SK-N-SH (cell line): Measurements from ENCODE around the gene SRGAP1. TPM values are rescaled to one million over a fixed set of nuclear protein-coding genes. Genes with fewer than 3 reads are reported as not detected.

Experiments
- CTCF ChIA-PET: fragments of 300-600, 350-600 bp; formaldehyde crosslinking; extraction: SDS; loops from one replicate; lab custom pipeline; 2021; lab: Yijun Ruan, JAX
- POLR2A ChIA-PET: fragments of 350-600 bp; sonication (Branson Sonifier 250); formaldehyde crosslinking; extraction: SDS; loops from one replicate; lab custom pipeline; 2020; ENCODE audit warnings: antibody characterized with exemption, inconsistent platforms; lab: Yijun Ruan, JAX
- DNase-seq: peaks from one replicate; pipeline ENCODE4 v3.0.0; 2012
- H2AFZ ChIP-seq: fragments of 200-600 bp; sonication (generic); 2 replicates; pipeline ENCODE4 v1.8.1; 2016; ENCODE audit warnings: antibody characterized with exemption, mild to moderate bottlenecking, low read depth
- H3F3A ChIP-seq: fragments of 200-600 bp; sonication (generic); replicated peaks from 2 replicates; pipeline ENCODE3; 2016; ENCODE audit warnings: antibody characterized with exemption, mild to moderate bottlenecking; ENCODE audit not compliant: insufficient read depth
- H3K27ac ChIP-seq, 2 experiments: fragments of 200-500 bp in 1 of 2; fragments of 200-600 bp in 1 of 2; sonication (Bioruptor generic) in 1 of 2; sonication (generic), shearing (Covaris generic) in 1 of 2; 2 replicates each; pipeline versions ENCODE4 v1.5.1 to v1.6.1; 2014 to 2016; ENCODE audit warnings: low read depth in 2 of 2, inconsistent platforms in 1 of 2, low read length in 1 of 2, mild to moderate bottlenecking in 1 of 2, mixed read lengths in 1 of 2
- H3K27me3 ChIP-seq: fragments of 200-600 bp; sonication (generic), shearing (Covaris generic); 2 replicates; pipeline ENCODE4 v1.6.1; 2016; ENCODE audit warnings: mixed run types; ENCODE audit not compliant: insufficient read depth
- H3K36me3 ChIP-seq, 2 experiments: fragments of 200-500 bp in 1 of 2; fragments of 200-600 bp in 1 of 2; sonication (Bioruptor generic) in 1 of 2; sonication (generic) in 1 of 2; replicated peaks in 1 of 2; 2 replicates each; pipeline versions ENCODE3 to v1.5.1; 2014 to 2016; ENCODE audit warnings: low read length in 1 of 2, mild to moderate bottlenecking in 1 of 2; ENCODE audit not compliant: insufficient read depth in 2 of 2, control insufficient read depth in 1 of 2
- H3K4me1 ChIP-seq, 2 experiments: fragments of 200-500 bp in 1 of 2; fragments of 200-600 bp in 1 of 2; sonication (Bioruptor generic) in 1 of 2; sonication (generic), shearing (Covaris generic) in 1 of 2; 2 replicates each; pipeline versions ENCODE4 v1.5.1 to v1.6.1; 2014 to 2016; ENCODE audit warnings: low read depth in 1 of 2, low read length in 1 of 2, mixed run types in 1 of 2; ENCODE audit not compliant: insufficient read depth in 2 of 2, control insufficient read depth in 1 of 2
- H3K4me2 ChIP-seq: fragments of 200-600 bp; sonication (generic), shearing (Covaris generic); 2 replicates; pipeline ENCODE4 v1.6.1; 2017; ENCODE audit warnings: mixed run types
- H3K4me3 ChIP-seq, 2 experiments: fragments of 200-500 bp in 1 of 2; fragments of 200-600 bp in 1 of 2; sonication (Bioruptor generic) in 1 of 2; sonication (generic), shearing (Covaris generic) in 1 of 2; 2 replicates each; pipeline versions ENCODE4 v1.5.1 to v1.8.1; 2014 to 2016; ENCODE audit warnings: low read depth in 2 of 2, inconsistent platforms in 1 of 2, low read length in 1 of 2, mild to moderate bottlenecking in 1 of 2, mixed read lengths in 1 of 2, moderate library complexity in 1 of 2
- H3K79me2 ChIP-seq: fragments of 200-600 bp; sonication (generic); 2 replicates; pipeline ENCODE4 v1.8.1; 2017; ENCODE audit warnings: mild to moderate bottlenecking; ENCODE audit not compliant: insufficient read depth
- H3K9ac ChIP-seq: fragments of 200-600 bp; sonication (generic); 2 replicates; pipeline ENCODE4 v1.6.1; 2017; ENCODE audit warnings: mixed run types
- H3K9me2 ChIP-seq: fragments of 200-600 bp; sonication (generic); 2 replicates; pipeline ENCODE4 v1.6.1; 2017; ENCODE audit warnings: mixed run types
- H3K9me3 ChIP-seq: fragments of 200-600 bp; sonication (generic); 2 replicates; pipeline ENCODE4 v1.6.1; 2017; ENCODE audit warnings: mixed run types, mild to moderate bottlenecking, moderate library complexity
- H4K20me1 ChIP-seq: fragments of 200-600 bp; sonication (generic); 2 replicates; pipeline ENCODE4 v1.6.1; 2017; ENCODE audit warnings: mild to moderate bottlenecking, mixed run types; ENCODE audit not compliant: insufficient read depth
- EP300 ChIP-seq, 2 experiments: IDR thresholded peaks; 2 replicates each; pipeline versions ENCODE4 v1.4.0 to v1.6.1; 2012; ENCODE audit warnings: borderline replicate concordance in 1 of 2, low read depth in 1 of 2, low read length in 1 of 2
- EZH2phosphoT487 ChIP-seq: fragments of 200-600 bp; sonication (generic); IDR thresholded peaks from 2 replicates; pipeline ENCODE4 v1.6.1; 2017; ENCODE audit warnings: low read depth, mixed run types, mild to moderate bottlenecking, antibody characterized with exemption, moderate library complexity, borderline replicate concordance
- FOXM1 ChIP-seq: IDR thresholded peaks from 2 replicates; pipeline ENCODE4 v1.4.0; 2012; ENCODE audit warnings: low read depth, mild to moderate bottlenecking
- JUND ChIP-seq: IDR thresholded peaks from 2 replicates; pipeline ENCODE4 v1.4.0; 2012
- NRF1 ChIP-seq: IDR thresholded peaks from 2 replicates; pipeline ENCODE4 v1.6.1; 2012; ENCODE audit warnings: low read depth, mild to moderate bottlenecking, low read length
- RAD21 ChIP-seq: IDR thresholded peaks from 2 replicates; pipeline ENCODE4 v1.6.1; 2012; ENCODE audit warnings: mild to moderate bottlenecking, low read length
- RCOR1 ChIP-seq: fragments of 150-350 bp; IDR thresholded peaks from 2 replicates; pipeline ENCODE4 v1.6.1; 2017; ENCODE audit warnings: antibody characterized with exemption, low read length
- RXRA ChIP-seq: IDR thresholded peaks from 2 replicates; pipeline ENCODE4 v1.4.0; 2012; ENCODE audit warnings: low read depth, mild to moderate bottlenecking, borderline replicate concordance
- TAF1 ChIP-seq: IDR thresholded peaks from 2 replicates; pipeline ENCODE4 v1.6.1; 2012; ENCODE audit warnings: low read depth, mild to moderate bottlenecking, low read length, moderate library complexity, borderline replicate concordance
- polyA plus RNA-seq, 3 experiments: library from polyadenylated mRNA; depleted of rRNA; stranded (reverse); fragments of >200 nt; gene quantifications; 2 replicates each; pipeline ENCODE4 v1.2.3, GENCODE V29; 2012
- TF ChIP-seq, protein P1 (sequence below): IDR thresholded peaks from 2 replicates; pipeline ENCODE4 v1.4.0; 2012; ENCODE audit warnings: low read depth, borderline replicate concordance
- TF ChIP-seq, protein P2 (sequence below): fragments of 150-350 bp; IDR thresholded peaks from 2 replicates; pipeline ENCODE4 v1.6.1; 2016; ENCODE audit warnings: mild to moderate bottlenecking, low read depth, low read length
- TF ChIP-seq, protein P3 (sequence below): IDR thresholded peaks from 2 replicates; pipeline ENCODE4; 2012
- TF ChIP-seq, protein P4 (sequence below): IDR thresholded peaks from 2 replicates; pipeline ENCODE4 v1.4.0; 2012; ENCODE audit warnings: low read depth, borderline replicate concordance
- TF ChIP-seq, protein P5 (sequence below): fragments of 200-600 bp; sonication (generic); IDR thresholded peaks from 2 replicates; pipeline ENCODE4 v1.6.1; 2017; ENCODE audit warnings: antibody characterized with exemption, mild to moderate bottlenecking, moderate library complexity

Gene SRGAP1
- polyA plus RNA-seq, 1 of the 3 experiments (the other 2 are of a cell fraction) = 2.6 TPM

DNA sequence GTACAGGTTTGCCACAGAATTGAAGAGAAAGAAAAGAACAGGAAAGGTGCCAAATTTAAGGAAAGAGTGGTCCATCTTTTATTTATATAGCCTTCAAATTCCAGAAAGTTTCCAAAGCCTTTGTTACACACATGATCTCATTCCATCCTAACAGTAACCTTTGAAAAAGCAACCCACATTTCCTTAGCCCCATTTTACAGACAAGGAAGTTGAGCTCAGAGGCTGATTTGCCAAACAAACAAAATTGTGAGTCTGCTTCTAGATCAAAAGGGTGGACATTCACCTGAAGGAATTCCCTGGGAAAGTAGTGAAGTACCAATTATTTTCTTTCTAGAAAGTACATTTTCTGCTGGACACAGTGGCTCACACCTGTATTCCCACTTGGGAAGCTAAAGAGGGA is 345.6 kb downstream of the SRGAP1 start:
- Histone ChIP-seq H3K36me3 (peaks cover 10 to 19% of the 10 kb centered on the region in 2 experiments), H3K9ac (no peak overlapping the region), H4K20me1 (no peaks in the 10 kb centered on the region), H3K4me2 (no peak overlapping the region), H3K9me3 (no peaks in the 10 kb centered on the region), H3F3A (peaks cover 15% of the 10 kb centered on the region), H3K79me2 (no peaks in the 10 kb centered on the region), H3K27me3 (no peaks in the 10 kb centered on the region), H3K9me2 (no peaks in the 10 kb centered on the region), H3K4me3 (no peak overlapping the region), H3K4me1 (peaks cover 7 to 25% of the 10 kb centered on the region in 2 experiments), H3K27ac (no peak overlapping the region), H2AFZ (no peak overlapping the region)
- no peak for TF ChIP-seq EZH2phosphoT487
- TF ChIP-seq, protein P1, sequence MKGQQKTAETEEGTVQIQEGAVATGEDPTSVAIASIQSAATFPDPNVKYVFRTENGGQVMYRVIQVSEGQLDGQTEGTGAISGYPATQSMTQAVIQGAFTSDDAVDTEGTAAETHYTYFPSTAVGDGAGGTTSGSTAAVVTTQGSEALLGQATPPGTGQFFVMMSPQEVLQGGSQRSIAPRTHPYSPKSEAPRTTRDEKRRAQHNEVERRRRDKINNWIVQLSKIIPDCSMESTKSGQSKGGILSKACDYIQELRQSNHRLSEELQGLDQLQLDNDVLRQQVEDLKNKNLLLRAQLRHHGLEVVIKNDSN = no peak
- TF ChIP-seq, protein P2, sequence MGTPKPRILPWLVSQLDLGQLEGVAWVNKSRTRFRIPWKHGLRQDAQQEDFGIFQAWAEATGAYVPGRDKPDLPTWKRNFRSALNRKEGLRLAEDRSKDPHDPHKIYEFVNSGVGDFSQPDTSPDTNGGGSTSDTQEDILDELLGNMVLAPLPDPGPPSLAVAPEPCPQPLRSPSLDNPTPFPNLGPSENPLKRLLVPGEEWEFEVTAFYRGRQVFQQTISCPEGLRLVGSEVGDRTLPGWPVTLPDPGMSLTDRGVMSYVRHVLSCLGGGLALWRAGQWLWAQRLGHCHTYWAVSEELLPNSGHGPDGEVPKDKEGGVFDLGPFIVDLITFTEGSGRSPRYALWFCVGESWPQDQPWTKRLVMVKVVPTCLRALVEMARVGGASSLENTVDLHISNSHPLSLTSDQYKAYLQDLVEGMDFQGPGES = no peak
- TF ChIP-seq, protein P3, sequence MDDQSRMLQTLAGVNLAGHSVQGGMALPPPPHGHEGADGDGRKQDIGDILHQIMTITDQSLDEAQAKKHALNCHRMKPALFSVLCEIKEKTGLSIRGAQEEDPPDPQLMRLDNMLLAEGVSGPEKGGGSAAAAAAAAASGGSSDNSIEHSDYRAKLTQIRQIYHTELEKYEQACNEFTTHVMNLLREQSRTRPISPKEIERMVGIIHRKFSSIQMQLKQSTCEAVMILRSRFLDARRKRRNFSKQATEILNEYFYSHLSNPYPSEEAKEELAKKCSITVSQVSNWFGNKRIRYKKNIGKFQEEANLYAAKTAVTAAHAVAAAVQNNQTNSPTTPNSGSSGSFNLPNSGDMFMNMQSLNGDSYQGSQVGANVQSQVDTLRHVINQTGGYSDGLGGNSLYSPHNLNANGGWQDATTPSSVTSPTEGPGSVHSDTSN = no peak
- TF ChIP-seq, protein P4, sequence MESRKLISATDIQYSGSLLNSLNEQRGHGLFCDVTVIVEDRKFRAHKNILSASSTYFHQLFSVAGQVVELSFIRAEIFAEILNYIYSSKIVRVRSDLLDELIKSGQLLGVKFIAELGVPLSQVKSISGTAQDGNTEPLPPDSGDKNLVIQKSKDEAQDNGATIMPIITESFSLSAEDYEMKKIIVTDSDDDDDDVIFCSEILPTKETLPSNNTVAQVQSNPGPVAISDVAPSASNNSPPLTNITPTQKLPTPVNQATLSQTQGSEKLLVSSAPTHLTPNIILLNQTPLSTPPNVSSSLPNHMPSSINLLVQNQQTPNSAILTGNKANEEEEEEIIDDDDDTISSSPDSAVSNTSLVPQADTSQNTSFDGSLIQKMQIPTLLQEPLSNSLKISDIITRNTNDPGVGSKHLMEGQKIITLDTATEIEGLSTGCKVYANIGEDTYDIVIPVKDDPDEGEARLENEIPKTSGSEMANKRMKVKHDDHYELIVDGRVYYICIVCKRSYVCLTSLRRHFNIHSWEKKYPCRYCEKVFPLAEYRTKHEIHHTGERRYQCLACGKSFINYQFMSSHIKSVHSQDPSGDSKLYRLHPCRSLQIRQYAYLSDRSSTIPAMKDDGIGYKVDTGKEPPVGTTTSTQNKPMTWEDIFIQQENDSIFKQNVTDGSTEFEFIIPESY = no peak
- TF ChIP-seq, protein P5, sequence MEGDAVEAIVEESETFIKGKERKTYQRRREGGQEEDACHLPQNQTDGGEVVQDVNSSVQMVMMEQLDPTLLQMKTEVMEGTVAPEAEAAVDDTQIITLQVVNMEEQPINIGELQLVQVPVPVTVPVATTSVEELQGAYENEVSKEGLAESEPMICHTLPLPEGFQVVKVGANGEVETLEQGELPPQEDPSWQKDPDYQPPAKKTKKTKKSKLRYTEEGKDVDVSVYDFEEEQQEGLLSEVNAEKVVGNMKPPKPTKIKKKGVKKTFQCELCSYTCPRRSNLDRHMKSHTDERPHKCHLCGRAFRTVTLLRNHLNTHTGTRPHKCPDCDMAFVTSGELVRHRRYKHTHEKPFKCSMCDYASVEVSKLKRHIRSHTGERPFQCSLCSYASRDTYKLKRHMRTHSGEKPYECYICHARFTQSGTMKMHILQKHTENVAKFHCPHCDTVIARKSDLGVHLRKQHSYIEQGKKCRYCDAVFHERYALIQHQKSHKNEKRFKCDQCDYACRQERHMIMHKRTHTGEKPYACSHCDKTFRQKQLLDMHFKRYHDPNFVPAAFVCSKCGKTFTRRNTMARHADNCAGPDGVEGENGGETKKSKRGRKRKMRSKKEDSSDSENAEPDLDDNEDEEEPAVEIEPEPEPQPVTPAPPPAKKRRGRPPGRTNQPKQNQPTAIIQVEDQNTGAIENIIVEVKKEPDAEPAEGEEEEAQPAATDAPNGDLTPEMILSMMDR = no peak
- TF ChIP-seq RXRA = no peak
- TF ChIP-seq JUND = no peak
- TF ChIP-seq TAF1 = no peak
- no peak for TF ChIP-seq RCOR1
- no peak for TF ChIP-seq FOXM1
- TF ChIP-seq RAD21 = no peak
- no peak for TF ChIP-seq EP300 (IDR thresholded peaks at IDR 0.05; ENCODE audit: borderline replicate concordance in 1 of 2, low read depth in 1 of 2, low read length in 1 of 2)
- no peak for TF ChIP-seq NRF1
- DNase-seq = no peak
- POLR2A ChIA-PET = no interaction called here
- CTCF ChIA-PET = no interaction called here
